Type B pancreatic cell (in vitro differentiated cells): ENCODE measurements around the gene NELFCD. TPM values are rescaled to one million over a fixed set of nuclear protein-coding genes. Genes with fewer than 3 reads are reported as not detected.
A peak's percentile ranks its signal among the peaks of the same experiment; 100 is the strongest.

ENCODE experiments used
- DNase-seq: peaks from one replicate; pipeline ENCODE4 v3.0.0; 2021; ENCODE audit warnings: mixed read lengths; ENCODE audit not compliant: unreplicated experiment; ENCODE audit errors: extremely low spot score
- H3K27ac Mint-ChIP-seq: 2 replicates; pipeline ENCODE4 v1.8.0; 2021; ENCODE audit warnings: mild to moderate bottlenecking, mixed read lengths
- H3K27me3 Mint-ChIP-seq: 2 replicates; pipeline ENCODE4 v1.8.0; 2021; ENCODE audit warnings: mixed read lengths
- H3K36me3 Mint-ChIP-seq: 2 replicates; pipeline ENCODE4 v1.8.0; 2021; ENCODE audit warnings: mixed read lengths
- H3K4me1 Mint-ChIP-seq: one replicate; pipeline ENCODE4 v1.8.0; 2021; ENCODE audit warnings: mixed read lengths; ENCODE audit not compliant: unreplicated experiment
- H3K4me3 Mint-ChIP-seq: 2 replicates; pipeline ENCODE4 v1.8.0; 2021; ENCODE audit warnings: mild to moderate bottlenecking, mixed read lengths
- H3K9me3 Mint-ChIP-seq: 2 replicates; pipeline ENCODE4 v1.8.0; 2021; ENCODE audit warnings: mixed read lengths
- total RNA-seq: library from RNA; stranded (reverse); gene quantifications from 2 replicates; pipeline ENCODE4 v1.2.1, GENCODE V29; 2021; ENCODE audit warnings: low replicate concordance
- TF ChIP-seq, protein P1 (sequence below): fragments of 200-600 bp; sonication (generic); conservative IDR thresholded peaks from 2 replicates; pipeline ENCODE4 v1.5.0; 2021; ENCODE audit warnings: antibody characterized with exemption, mild to moderate bottlenecking

Gene NELFCD
- total RNA-seq, 1 donor from 2014 or later = 110 TPM

DNA sequence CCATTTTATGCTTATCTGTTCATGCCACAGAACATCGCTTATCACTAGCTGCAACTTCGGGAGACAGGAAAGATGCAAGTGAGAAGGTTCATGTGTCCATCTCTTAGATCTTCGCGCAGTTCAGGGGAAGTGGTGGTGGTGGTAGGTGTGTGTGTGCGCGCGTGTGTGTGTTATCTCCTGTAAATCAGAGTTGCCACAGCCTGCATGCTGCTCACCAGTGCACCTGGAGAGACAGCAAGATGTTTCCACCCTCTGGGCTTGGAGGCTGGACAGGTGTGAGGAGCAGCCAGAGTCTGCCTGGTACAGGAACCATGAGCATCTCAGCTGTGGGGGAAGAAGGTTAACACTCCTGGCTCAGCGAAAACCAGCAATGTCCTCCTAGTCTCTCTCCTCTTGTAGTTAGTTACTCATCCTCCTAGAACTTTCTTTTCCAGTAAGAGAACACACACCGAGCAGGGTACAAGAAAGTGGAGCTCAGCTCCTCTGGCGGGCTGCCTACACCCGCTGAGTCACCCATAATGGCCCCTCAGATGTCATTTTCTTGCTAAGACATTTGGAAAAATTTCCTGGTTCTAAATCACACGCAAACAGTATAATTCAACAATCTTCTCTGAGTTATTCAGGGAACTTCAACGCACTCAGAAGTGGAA lies 33.0 kb downstream of the NELFCD start:
- H3K9me3 Mint-ChIP-seq = no peaks in the 10 kb centered on the region
- H3K27ac Mint-ChIP-seq = peak overlapping the region; percentile 13
- peaks cover 51% of the 10 kb centered on the region for H3K4me1 Mint-ChIP-seq
- no peaks in the 10 kb centered on the region for H3K27me3 Mint-ChIP-seq
- peak; percentile 36 for DNase-seq
- no peaks in the 10 kb centered on the region for H3K36me3 Mint-ChIP-seq
- H3K4me3 Mint-ChIP-seq = no peak overlapping the region
- TF ChIP-seq, protein P1, sequence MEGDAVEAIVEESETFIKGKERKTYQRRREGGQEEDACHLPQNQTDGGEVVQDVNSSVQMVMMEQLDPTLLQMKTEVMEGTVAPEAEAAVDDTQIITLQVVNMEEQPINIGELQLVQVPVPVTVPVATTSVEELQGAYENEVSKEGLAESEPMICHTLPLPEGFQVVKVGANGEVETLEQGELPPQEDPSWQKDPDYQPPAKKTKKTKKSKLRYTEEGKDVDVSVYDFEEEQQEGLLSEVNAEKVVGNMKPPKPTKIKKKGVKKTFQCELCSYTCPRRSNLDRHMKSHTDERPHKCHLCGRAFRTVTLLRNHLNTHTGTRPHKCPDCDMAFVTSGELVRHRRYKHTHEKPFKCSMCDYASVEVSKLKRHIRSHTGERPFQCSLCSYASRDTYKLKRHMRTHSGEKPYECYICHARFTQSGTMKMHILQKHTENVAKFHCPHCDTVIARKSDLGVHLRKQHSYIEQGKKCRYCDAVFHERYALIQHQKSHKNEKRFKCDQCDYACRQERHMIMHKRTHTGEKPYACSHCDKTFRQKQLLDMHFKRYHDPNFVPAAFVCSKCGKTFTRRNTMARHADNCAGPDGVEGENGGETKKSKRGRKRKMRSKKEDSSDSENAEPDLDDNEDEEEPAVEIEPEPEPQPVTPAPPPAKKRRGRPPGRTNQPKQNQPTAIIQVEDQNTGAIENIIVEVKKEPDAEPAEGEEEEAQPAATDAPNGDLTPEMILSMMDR = no peak

DNA sequence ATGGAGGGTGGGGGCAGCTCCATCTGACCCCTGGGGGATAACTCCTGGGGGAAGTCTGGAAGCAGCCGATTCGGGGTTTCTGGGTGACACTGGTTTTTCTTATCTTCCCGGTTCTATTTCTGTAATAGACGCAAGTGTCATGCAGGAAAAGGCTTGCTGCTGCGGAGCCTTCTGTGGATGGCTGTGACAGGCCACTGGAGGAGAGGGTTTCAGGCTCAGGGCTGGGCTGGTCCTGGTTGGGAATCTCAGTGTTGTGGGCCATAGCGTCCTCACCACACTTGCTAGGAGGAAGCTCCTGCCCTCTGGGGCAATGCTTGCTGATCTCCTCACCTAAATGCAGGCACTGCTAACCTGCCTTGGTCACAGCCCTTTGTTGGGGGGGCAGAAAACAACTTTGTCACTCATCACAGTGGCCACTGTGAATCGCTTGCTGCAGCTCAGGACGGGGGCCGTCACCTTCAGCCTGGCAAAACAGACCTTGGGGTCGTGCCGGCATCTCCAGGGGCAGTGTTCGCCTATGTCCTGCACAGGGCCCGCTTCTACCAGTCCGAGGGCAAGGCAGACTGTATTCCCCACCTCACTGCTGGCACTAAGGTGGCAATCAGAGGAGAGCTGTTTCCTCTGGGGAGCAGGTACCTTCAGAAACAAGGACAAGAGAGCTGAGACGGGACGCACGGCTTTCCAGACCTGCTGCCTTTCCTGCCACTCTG lies 33.8 kb downstream of the NELFCD start:
- no peaks in the 10 kb centered on the region for H3K27me3 Mint-ChIP-seq
- DNase-seq = peak; percentile 16
- TF ChIP-seq, protein P1 = no peak
- no peaks in the 10 kb centered on the region for H3K9me3 Mint-ChIP-seq
- no peak overlapping the region for H3K4me3 Mint-ChIP-seq
- H3K4me1 Mint-ChIP-seq = peaks cover 56% of the 10 kb centered on the region
- no peak overlapping the region for H3K27ac Mint-ChIP-seq
- peaks cover 3% of the 10 kb centered on the region for H3K36me3 Mint-ChIP-seq

DNA sequence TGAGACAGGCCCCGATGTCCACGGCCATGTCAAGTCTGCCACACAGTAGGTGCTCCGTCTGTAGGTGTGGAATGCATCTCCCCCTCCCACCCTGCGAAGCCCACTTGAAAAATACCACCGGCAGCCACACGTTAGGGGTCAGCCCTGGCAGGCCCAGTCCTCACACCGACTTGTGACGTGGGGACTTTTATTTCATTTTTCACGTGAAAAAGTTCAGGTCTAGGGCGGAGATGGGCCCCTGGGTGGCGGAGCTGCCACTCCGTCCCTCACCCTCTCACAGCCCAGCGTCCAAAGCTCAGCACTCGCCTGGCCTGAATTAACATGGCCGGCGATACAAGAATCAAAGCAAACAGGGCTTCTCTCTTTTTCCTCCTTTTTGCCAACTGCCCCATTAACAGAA lies 34.4 kb downstream of the NELFCD start:
- Mint-ChIP-seq H3K36me3 (peaks cover 3% of the 10 kb centered on the region), H3K27me3 (no peaks in the 10 kb centered on the region), H3K27ac (no peak overlapping the region), H3K4me1 (peaks cover 54% of the 10 kb centered on the region), H3K9me3 (no peaks in the 10 kb centered on the region), H3K4me3 (no peak overlapping the region)
- DNase-seq = no peak
- TF ChIP-seq, protein P1 = no peak

DNA sequence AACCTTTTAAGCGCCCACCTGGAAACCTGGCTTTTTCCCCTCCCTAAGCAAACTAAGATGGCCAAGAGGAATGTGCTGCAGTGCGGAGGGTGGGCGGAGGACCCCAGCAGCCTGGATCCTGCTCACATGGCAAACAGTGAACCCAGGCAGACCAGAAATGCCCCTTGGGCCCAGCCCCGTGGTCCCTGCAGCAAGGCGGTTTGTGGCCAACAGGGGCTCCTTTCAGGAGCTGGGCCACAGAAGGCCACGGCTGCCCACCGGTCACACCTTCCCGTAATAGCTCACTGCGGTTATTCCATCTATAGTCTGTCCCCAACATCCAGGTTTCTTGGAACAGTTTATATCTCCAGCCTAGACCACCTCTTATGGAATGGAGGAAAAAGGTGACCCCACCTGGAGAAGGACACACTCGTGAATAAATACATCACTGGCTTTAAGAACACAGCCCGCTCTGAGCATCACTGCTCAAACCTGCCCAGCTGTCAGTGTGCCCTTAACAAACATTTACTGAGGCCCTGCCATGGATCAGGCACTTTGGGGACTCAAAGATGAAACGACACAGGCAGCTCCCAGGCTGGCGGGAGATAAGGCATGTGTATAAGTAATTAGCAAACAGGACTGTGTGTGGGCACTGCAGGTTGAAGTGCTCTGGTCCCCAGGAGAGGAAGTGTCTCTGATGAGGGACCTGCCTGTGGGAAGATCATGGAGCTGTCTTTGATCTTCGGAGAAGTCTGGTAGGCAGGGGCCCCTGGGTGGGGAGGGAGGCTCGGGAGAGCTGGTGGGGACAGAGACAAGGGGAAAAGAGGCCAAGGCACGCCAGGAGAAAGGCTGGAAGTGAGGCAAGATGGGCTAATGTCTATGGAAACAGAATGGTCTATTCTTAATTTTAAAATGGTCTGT lies 35.0 kb downstream of the NELFCD start:
- DNase-seq = peak; percentile 32
- peaks cover 3% of the 10 kb centered on the region for H3K36me3 Mint-ChIP-seq
- peak overlapping the region; percentile 64 for H3K27ac Mint-ChIP-seq
- no peaks in the 10 kb centered on the region for H3K9me3 Mint-ChIP-seq
- peaks cover 54% of the 10 kb centered on the region for H3K4me1 Mint-ChIP-seq
- TF ChIP-seq, protein P1 = no peak
- H3K27me3 Mint-ChIP-seq = no peaks in the 10 kb centered on the region
- H3K4me3 Mint-ChIP-seq = peak overlapping the region; percentile 15

DNA sequence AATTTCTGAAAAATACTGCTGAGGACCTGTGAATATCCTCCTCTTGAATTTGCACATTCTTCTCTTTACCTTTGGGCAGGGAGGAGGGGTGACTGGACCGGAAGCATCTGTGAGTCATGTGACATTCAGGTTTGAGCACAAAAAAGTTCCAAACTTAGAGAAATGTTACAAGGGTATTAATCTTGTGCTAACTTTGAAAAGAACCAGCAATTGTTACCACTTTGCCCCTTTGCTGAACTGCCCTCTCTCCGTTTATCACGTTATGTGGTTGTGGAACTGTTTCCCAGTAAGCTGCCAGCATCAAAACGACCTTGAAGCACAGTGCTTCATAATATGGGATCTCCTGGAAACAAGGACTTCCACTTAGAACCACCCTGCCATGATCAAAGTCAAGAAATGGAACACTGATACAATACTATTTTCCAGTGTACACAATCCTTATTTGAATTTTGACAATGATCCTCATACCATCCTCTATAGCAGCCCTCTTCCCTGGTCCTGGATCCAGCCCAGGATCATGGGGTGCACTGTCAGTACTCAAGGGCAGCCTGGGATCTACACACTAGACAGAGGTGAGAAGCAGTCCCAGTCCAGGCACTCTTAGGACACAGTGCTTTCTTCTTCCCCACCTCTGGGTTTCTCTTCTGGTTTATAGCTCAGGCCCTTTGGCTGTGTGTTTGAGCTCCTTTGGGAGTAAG lies 35.9 kb downstream of the NELFCD start:
- Mint-ChIP-seq H3K27ac (peak overlapping the region; percentile 49), H3K4me3 (peak overlapping the region; percentile 25), H3K36me3 (peaks cover 3% of the 10 kb centered on the region), H3K9me3 (no peaks in the 10 kb centered on the region), H3K27me3 (no peaks in the 10 kb centered on the region), H3K4me1 (peaks cover 52% of the 10 kb centered on the region)
- TF ChIP-seq, protein P1 = no peak
- DNase-seq = peak; percentile 36
